Thyroid gland (tissue), 4 donors: ENCODE data around the gene GAS7.

Experiments used
- POLR2A ChIP-seq, 2 donors: fragments of 450-650 bp; IDR thresholded peaks; one replicate each; pipeline ENCODE4 v1.6.1; 2017; ENCODE audit warnings: antibody characterized with exemption in 2 of 2, mild to moderate bottlenecking in 2 of 2, moderate library complexity in 1 of 2
- TF ChIP-seq, protein P1 (sequence below), 6 experiments: fragments of 200-600 bp in 3 of 6; fragments of 450-650 bp in 3 of 6; sonication (generic) in 3 of 6; IDR thresholded peaks; one replicate each; pipeline ENCODE4 v1.5.1; 2016 to 2019; ENCODE audit warnings: antibody characterized with exemption in 6 of 6, mild to moderate bottlenecking in 2 of 6, inconsistent platforms in 1 of 6, moderate library complexity in 1 of 6

DNA sequence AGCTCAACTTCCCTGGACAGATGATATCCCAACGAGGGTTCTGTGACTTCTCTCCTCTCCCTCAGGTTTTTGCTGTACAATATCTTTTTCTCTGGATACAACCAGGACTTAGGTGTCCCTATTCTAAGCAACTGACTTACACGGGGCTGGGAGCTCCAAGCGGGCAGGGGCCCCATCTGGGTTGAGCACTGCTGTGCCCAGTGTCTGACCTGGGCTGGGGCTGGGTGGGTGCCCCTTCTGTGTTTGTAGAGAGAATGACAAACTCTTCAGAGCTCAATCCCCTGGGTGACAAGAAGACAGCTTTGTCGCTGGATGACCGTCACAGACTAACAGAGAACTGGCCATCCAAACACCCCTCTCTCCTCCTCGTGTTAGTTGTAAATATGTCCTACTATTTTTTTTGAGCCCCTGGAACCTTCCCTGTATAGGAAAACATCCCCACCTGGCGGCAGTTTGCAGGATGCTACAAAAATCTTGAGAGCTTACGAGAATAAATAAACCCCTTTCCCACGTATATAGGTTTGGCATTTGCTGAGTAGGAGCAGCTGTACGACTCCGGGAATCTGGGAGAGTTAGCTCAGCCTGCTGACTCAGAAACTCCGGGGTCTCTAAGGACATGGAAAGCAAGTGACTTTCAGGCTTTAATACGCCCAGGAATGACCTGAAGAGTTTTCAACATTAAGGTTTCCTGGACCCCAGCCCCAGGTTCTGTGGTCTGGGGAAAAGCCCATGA is 269.6 kb downstream of the GAS7 start:
- TF ChIP-seq, protein P1, sequence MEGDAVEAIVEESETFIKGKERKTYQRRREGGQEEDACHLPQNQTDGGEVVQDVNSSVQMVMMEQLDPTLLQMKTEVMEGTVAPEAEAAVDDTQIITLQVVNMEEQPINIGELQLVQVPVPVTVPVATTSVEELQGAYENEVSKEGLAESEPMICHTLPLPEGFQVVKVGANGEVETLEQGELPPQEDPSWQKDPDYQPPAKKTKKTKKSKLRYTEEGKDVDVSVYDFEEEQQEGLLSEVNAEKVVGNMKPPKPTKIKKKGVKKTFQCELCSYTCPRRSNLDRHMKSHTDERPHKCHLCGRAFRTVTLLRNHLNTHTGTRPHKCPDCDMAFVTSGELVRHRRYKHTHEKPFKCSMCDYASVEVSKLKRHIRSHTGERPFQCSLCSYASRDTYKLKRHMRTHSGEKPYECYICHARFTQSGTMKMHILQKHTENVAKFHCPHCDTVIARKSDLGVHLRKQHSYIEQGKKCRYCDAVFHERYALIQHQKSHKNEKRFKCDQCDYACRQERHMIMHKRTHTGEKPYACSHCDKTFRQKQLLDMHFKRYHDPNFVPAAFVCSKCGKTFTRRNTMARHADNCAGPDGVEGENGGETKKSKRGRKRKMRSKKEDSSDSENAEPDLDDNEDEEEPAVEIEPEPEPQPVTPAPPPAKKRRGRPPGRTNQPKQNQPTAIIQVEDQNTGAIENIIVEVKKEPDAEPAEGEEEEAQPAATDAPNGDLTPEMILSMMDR (IDR thresholded peaks at IDR 0.05), result peak in 1 of 6 experiments; percentile 20
- no peak for TF ChIP-seq POLR2A (IDR thresholded peaks at IDR 0.05)
